Kidney (tissue), 14 donors: ENCODE results near the gene PPT1. TPM values are rescaled to one million over a fixed set of nuclear protein-coding genes. Genes with fewer than 3 reads are reported as not detected.

Experiments used
- DNase-seq, 5 donors: peaks; one replicate each; pipeline ENCODE4 v3.0.0-alpha.2; 2013 to 2020
- FAIRE-seq: peaks from 2 replicates; lab custom pipeline; 2012; peaks lifted over from hg19 to GRCh38; lab: Jason Lieb, UNC
- H3K27ac ChIP-seq, 2 donors: one replicate each; pipeline ENCODE4 v1.7.0; 2013; ENCODE audit warnings: low read depth in 2 of 2, low read length in 2 of 2, inconsistent platforms in 1 of 2
- H3K27me3 ChIP-seq: one replicate; pipeline ENCODE4 v1.7.1; 2013; ENCODE audit warnings: low read length, inconsistent platforms; ENCODE audit not compliant: control insufficient read depth, insufficient read depth
- H3K36me3 ChIP-seq, 3 donors: one replicate each; pipeline versions ENCODE4 v1.7.0 to v1.7.1; 2013; ENCODE audit warnings: low read length in 3 of 3, control low read depth in 1 of 3, inconsistent platforms in 1 of 3; ENCODE audit not compliant: insufficient read depth in 3 of 3, control insufficient read depth in 2 of 3
- H3K4me1 ChIP-seq, 3 donors: one replicate each; pipeline versions ENCODE4 v1.7.0 to v1.7.1; 2013; ENCODE audit warnings: low read length in 3 of 3, inconsistent platforms in 1 of 3, low read depth in 1 of 3; ENCODE audit not compliant: control insufficient read depth in 2 of 3, insufficient read depth in 2 of 3
- H3K4me3 ChIP-seq, 3 donors: one replicate each; pipeline versions ENCODE4 v1.7.0 to v1.8.1; 2013; ENCODE audit warnings: low read length in 3 of 3, control low read depth in 1 of 3, inconsistent platforms in 1 of 3
- H3K9ac ChIP-seq, 3 donors: one replicate each; pipeline versions ENCODE4 v1.7.0 to v1.7.1; 2013; ENCODE audit warnings: low read length in 3 of 3, control low read depth in 1 of 3, inconsistent platforms in 1 of 3
- H3K9me3 ChIP-seq, 3 donors: one replicate each; pipeline versions ENCODE4 v1.7.0 to v1.7.1; 2013; ENCODE audit warnings: low read length in 3 of 3, control low read depth in 1 of 3, inconsistent platforms in 1 of 3; ENCODE audit not compliant: control insufficient read depth in 2 of 3, insufficient read depth in 1 of 3
- CTCF ChIP-seq: IDR thresholded peaks from 3 replicates; pipeline ENCODE4 v1.5.1; 2012; ENCODE audit warnings: mild to moderate bottlenecking, moderate library complexity, borderline replicate concordance; ENCODE audit not compliant: insufficient read depth; ENCODE audit errors: extremely low read depth
- intact Hi-C: fragments of 100-400 bp; cut with DNase I; formaldehyde crosslinking; loops from one replicate; pipeline ENCODE4 v1.11.1; 2022
- polyA plus RNA-seq: library from polyadenylated mRNA; stranded (reverse); fragments of 350-450 nt; fragmentation: Illumina TruSeq; extraction: RNeasy Lipid Tissue Mini Kit (QIAGEN cat#74804); gene quantifications from one replicate; pipeline ENCODE4 v1.2.3, GENCODE V29; 2014; ENCODE audit warnings: low read depth, low replicate concordance; ENCODE audit not compliant: insufficient read depth
- total RNA-seq: library from RNA; stranded (reverse); fragmentation: NEBNext Ultra II Directional; extraction: Animal tissue kit (Norgen Biotek cat#: 25700); gene quantifications from one replicate; pipeline ENCODE4 v1.2.1, GENCODE V29; 2021
- donor health status: control.
- donor health status: control.
- donor health status: control.
- donor health status: control.
- donor health status: control.
- donor health status: DM: yes; HTN: yes; CAD: no.
- donor health status: Normal renal cell carcinoma (clear cell type).

The PPT1 gene
- total and polyA plus RNA-seq, 2 donors from 2014 or later = 95.5 to 110 TPM

- TF ChIP-seq CTCF = no peak
- no peaks in the 10 kb centered on the region for H3K36me3 ChIP-seq
- no peaks in the 10 kb centered on the region for H3K27me3 ChIP-seq
- intact Hi-C loops = no loop called here
- H3K4me3 ChIP-seq = no peak overlapping the region
- no peaks in the 10 kb centered on the region for H3K4me1 ChIP-seq
- FAIRE-seq (no peak), DNase-seq (no peak)
- H3K9ac ChIP-seq = no peak overlapping the region
- H3K27ac ChIP-seq = no peak overlapping the region
- no peaks in the 10 kb centered on the region for H3K9me3 ChIP-seq
Observed at GRCh38 chr1:40122855-40123254, 25.8 kb upstream of the PPT1 start.

GRCh38 chr1:40120128-40120527, 23.1 kb upstream of the PPT1 start:
- no peak overlapping the region for H3K4me3 ChIP-seq
- DNase-seq = no peak
- no peaks in the 10 kb centered on the region for H3K27me3 ChIP-seq
- no peak for TF ChIP-seq CTCF
- intact Hi-C loops = no loop called here
- no peaks in the 10 kb centered on the region for H3K4me1 ChIP-seq
- H3K9me3 ChIP-seq = no peaks in the 10 kb centered on the region
- no peak overlapping the region for H3K27ac ChIP-seq
- FAIRE-seq = no peak
- H3K36me3 ChIP-seq = no peaks in the 10 kb centered on the region
- no peak overlapping the region for H3K9ac ChIP-seq

GRCh38 chr1:40114400-40114799, 17.3 kb upstream of the PPT1 start:
- no peak overlapping the region for H3K4me3 ChIP-seq
- intact Hi-C loops = no loop called here
- FAIRE-seq (no peak), DNase-seq (no peak)
- H3K4me1 ChIP-seq = no peaks in the 10 kb centered on the region
- H3K27me3 ChIP-seq = no peaks in the 10 kb centered on the region
- peaks cover 0 to 10% (median 6%) of the 10 kb centered on the region in 3 donors for H3K9me3 ChIP-seq
- no peak overlapping the region for H3K9ac ChIP-seq
- TF ChIP-seq CTCF = no peak
- no peaks in the 10 kb centered on the region for H3K36me3 ChIP-seq
- no peak overlapping the region for H3K27ac ChIP-seq

GRCh38 chr1:40110389-40110788, 13.3 kb upstream of the PPT1 start:
- Histone ChIP-seq H3K27ac (no peak overlapping the region), H3K4me1 (no peaks in the 10 kb centered on the region), H3K9me3 (peaks cover 0 to 10% (median 6%) of the 10 kb centered on the region in 3 donors), H3K36me3 (no peaks in the 10 kb centered on the region), H3K4me3 (no peak overlapping the region), H3K9ac (no peak overlapping the region), H3K27me3 (no peaks in the 10 kb centered on the region)
- DNase-seq (no peak), FAIRE-seq (no peak)
- no peak for TF ChIP-seq CTCF
- intact Hi-C loops = no loop called here
